NCI-H69 (cell line): Measurements from ENCODE around the gene PDE4D.
A peak's percentile ranks its signal among the peaks of the same experiment; 100 is the strongest.

ENCODE experiments used
- DNase-seq: peaks from one replicate; lab custom pipeline; 2025; lab: John Stamatoyannopoulos, UW

The PDE4D gene

GRCh38 chr5:59838989-59839388 lies 54.5 kb downstream of the PDE4D start:
- no peak for DNase-seq

DNA sequence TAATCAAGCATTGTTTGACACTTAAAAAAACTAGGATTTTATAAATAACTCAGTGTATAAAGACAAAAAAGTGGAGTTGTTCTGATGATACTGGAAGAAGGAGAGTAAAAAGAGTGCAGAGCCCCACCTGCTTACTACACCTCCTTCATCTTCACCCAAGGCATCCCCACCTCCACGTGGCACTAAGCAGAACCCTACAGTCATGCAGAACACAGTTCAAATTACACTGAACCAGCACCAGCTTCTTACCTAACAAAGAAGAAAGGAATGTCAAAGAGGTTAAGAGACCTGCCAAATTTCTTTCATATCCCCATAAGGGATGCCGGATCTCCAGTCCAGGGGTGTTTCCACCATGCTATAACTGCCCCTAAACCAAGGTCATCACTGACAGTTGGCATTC lies 55.5 kb downstream of the PDE4D start:
- peak; percentile 85 for DNase-seq

GRCh38 chr5:59837071-59837470 lies 56.5 kb downstream of the PDE4D start:
- no peak for DNase-seq

DNA sequence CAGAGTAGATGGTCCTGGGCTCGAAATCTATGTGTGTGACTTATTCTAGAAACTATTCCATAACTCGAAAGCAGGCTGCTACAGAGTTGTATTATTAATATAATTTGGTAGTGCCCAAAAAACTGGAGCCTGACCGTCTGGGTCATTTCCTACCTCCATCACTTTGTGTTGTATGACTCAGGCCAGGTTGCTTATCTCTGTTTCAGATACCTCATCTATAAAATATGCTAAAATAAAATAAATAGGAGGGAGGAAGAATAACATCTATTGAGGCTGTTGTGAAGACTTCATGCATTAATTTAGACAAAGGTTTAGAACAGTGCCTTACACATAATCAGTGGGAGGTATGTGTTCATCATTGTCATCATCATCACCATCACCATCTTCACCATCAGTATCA lies 57.7 kb downstream of the PDE4D start:
- DNase-seq = no peak

GRCh38 chr5:59833448-59833847 lies 60.1 kb downstream of the PDE4D start:
- DNase-seq = no peak

DNA sequence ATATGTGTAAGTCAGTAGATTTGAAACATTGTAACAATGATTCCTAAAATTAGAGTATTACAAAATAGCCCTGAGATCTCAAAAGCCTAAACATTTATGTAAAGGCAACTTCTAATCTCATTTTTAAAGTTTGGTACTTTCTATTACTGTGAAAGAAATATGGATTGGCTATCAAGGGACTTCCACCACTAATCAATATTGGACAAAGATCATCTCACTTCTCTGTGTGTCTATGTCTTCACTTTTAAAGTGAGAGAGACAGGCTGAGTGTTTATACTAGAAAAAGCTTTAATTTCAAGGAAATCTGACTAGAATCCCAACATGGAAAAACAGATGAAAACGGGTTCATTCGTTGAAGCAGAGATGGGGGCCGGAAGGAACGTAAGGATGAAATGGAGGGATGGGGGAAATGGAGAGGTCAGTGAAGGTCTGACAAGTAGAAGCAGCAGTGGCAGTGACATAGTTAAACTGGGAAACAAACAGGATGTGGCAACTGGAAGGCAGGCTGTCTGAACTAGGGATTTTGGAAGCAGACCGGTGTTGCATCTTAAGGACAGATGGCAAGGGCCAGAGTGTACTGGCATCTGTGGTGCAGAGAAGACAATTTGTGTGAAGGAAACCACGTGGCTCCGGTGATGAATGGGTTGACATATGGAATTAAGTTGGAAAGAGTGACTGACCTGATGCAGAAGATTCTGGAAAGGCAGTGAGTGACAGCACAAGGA lies 60.8 kb downstream of the PDE4D start:
- peak; percentile 64 for DNase-seq

- no peak for DNase-seq
Measured at GRCh38 chr5:59831326-59832010, 62.1 kb downstream of the PDE4D start.

DNA sequence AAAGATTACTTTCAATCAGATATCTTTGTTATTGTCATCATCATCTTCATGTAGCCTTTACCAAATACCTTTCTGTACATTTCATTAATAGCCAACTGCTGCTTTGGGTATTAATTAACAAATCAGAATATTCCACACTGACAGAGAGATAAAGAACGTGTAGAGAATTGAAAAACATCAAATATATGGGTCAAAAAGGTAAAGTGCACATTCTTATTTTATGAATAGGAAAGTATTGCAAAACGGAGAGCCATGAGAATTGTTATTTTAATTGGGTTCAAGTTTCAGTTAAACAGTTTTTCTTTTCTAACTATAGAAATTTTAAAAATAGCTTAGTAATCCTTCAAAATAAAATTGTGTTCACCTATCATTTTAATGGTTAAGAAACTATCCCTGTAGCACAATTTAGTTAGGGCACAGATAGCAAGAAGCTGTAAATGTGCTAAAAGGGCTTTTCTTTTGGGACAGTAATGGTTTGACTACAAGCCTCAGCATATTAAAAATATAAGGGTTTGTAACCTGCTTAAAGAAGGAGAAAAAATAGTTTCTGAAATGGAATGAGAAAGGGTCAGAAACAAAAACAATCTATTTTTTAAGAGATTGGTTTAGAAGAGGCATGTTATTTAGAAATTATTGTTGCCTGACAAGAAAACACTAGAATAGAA lies 62.9 kb downstream of the PDE4D start:
- no peak for DNase-seq

DNA sequence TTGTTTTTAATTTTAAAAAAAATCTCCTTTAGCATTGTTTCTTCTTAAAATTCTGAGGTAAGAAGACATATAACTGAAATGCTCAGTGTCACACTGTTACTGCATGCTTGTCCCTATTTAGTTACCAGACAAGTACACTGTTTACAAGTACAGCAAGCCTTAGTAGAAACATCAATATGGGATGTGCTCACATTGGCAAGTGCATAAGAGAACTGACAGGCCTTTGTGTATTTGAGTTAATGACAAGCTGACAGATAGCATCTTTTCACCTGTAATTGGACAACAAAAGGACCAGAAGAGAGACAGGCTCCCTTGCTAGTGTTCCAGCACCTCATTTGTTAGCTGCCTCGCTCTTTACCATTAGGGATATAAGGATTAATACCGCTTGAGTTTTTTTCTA lies 63.6 kb downstream of the PDE4D start:
- DNase-seq = peak; percentile 18

DNA sequence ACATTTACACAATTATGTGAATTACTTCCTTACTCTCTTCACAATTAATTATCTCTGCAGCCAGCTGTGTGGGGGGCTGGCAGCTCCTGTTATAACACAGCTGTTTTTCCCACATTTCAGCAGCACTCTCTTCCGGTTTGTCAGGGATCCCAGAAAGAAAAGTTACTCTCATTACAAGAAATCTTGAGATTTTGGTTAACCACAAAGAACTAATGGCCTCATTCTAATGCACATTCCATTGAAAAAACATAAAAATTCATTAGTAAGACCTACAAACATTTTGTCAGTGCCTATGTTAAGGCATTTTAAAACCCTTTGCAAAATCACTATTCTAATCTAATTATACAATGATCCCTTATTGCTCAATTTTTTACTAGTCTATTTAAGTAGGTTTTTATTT lies 64.1 kb downstream of the PDE4D start:
- DNase-seq = peak; percentile 59

- no peak for DNase-seq
Measured at GRCh38 chr5:59828623-59829022, 64.9 kb downstream of the PDE4D start.

DNA sequence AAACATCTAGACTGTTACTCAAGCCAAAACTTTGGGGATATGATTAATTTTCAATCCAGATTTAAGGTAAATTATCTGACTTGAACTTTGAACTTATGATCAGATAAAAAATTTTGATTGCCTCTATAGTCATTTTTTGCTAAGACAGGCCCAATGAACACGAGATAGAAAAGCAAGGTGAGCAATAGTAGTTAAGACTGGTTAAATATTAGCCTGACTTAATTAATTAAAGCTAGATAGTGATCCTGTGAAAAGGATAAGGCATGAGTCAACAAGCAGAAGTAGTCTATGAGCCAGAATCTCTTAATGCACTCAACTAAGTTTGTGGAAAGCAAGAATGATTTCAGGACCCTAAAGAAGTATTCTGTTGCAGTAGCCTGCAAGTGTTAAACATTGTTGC lies 66.5 kb downstream of the PDE4D start:
- DNase-seq = no peak

GRCh38 chr5:59823420-59823819 lies 70.1 kb downstream of the PDE4D start:
- DNase-seq = no peak

- no peak for DNase-seq
Measured at GRCh38 chr5:59819806-59820205, 73.7 kb downstream of the PDE4D start.

GRCh38 chr5:59817536-59817935 lies 76.0 kb downstream of the PDE4D start:
- DNase-seq = no peak

DNA sequence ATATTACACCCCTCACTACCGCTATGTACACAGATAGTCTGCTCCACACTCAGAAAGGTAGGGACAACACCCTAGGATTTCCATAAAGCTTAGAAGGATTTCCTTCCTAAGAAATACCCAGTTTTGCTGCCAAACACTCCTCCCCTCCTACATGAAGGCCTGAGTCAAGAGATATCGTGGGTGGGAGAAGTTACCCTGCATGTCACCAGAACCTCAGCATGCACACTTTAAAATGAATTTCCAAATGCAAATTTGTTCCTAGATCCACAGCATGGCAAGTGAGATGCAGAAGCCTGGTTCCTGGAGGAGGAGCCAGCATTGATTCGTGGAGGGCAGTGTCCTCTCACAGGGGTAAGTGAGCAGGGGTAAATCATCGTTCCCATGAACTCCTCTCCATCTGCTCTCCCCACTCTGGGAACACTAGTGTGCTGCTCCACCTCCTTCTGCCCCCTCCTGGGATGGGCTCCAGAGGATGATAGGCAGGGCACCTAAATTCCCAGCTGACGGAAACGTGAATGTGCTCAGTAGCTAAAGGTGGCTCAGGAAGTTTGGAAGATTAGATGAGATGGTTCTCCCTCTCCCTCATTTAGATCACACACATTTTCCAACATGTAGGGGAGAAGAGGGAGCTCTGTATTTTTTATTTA lies 76.7 kb downstream of the PDE4D start:
- DNase-seq = peak; percentile 14

- no peak for DNase-seq
Measured at GRCh38 chr5:59814537-59814872, 79.0 kb downstream of the PDE4D start.

GRCh38 chr5:59813761-59814536 lies 79.6 kb downstream of the PDE4D start:
- DNase-seq = peak; percentile 83

- DNase-seq = peak; percentile 86
Measured at GRCh38 chr5:59810041-59810440, 83.5 kb downstream of the PDE4D start.

DNA sequence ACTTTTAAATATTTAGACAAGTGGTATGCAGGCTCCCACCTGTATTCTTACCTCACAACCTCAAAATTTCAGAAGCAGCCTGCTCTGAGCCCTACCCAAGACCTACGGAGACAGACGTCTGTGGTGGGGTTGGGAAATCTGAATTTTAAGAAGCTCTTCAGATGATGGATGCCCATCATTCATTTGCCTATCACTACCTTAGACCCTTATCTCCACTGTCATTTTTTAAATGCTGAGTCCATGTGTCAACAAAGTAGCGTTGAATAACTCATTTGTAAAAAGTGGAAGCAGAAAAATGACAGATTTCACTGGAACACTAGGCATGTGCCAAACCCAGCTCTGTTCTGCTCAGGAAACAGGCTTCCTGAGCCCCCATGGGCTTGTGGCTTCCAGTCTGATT lies 85.7 kb downstream of the PDE4D start:
- no peak for DNase-seq

DNA sequence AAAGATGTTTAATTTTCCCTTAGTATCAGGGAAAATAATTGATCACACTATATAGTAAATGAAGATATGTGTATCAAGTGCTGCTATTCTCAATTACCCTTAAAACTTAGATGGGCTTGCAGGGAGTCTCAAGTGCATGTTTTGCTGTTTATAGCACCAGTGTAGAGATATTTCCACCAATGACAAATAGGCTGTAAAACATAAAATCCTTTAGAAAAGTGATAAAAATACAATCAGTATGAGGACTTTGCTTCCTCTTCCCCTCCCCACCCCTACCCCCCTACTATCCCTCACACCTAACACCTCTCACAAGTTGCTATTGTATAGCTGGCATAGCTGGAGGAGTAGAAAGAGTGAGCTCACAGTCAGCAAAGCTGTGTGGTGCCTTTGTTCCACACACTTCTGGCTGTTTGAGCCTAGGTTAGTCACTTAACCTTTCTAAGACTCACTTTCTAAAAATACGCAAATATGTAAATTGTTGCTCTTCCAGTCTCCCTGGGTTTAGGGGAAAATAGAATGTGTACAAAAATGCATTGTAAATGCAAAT lies 93.1 kb downstream of the PDE4D start:
- peak; percentile 55 for DNase-seq
